Fibroblast of the aortic adventitia (primary cell): ENCODE measurements around the gene STARD5. TPM values are rescaled to one million over a fixed set of nuclear protein-coding genes. Genes with fewer than 3 reads are reported as not detected.

Experiments
- DNase-seq: peaks from one replicate; pipeline ENCODE4 v3.0.0-alpha.2; 2010; ENCODE audit warnings: low read depth
- H3K4me3 ChIP-seq: 2 replicates; pipeline ENCODE4 v1.5.1; 2011; ENCODE audit warnings: low read depth, mild to moderate bottlenecking, control low read depth, low read length, moderate library complexity
- CTCF ChIP-seq: IDR thresholded peaks from 2 replicates; pipeline ENCODE4 v1.5.1; 2011; ENCODE audit warnings: mild to moderate bottlenecking, low read length, control low read depth, inconsistent platforms; ENCODE audit not compliant: insufficient read depth
- total RNA-seq: library from RNA; depleted of rRNA; stranded (reverse); fragments of >200 nt; gene quantifications from 2 replicates; pipeline ENCODE4 v1.2.3, GENCODE V29; 2012; ENCODE audit warnings: low replicate concordance

The STARD5 gene
- total RNA-seq, 1 donor, result 6.1 TPM

- TF ChIP-seq CTCF, result no peak
- DNase-seq, result no peak
- no peak overlapping the region for H3K4me3 ChIP-seq
These were observed 64.1 kb downstream of the STARD5 start for GRCh38 chr15:81259760-81260298.

Other genes starting within 250 kb of the STARD5 start
- 4.0 TPM in 1 of 2 replicates, not detected in the other for gene CFAP161, start 189.9 kb downstream of the STARD5 start, total RNA-seq
- gene IL16, start 127.3 kb downstream of the STARD5 start, total RNA-seq, result 0.65 and 1.4 TPM in 2 replicates
- under 0.01 TPM in 1 of 2 replicates, not detected in the other for gene TMC3, start 50.1 kb upstream of the STARD5 start, total RNA-seq